Kidney (tissue), 14 donors: Measurements from ENCODE around the gene CFAP58. TPM values are rescaled to one million over a fixed set of nuclear protein-coding genes. Genes with fewer than 3 reads are reported as not detected.

Experiments
- DNase-seq, 5 donors: peaks; one replicate each; pipeline ENCODE4 v3.0.0-alpha.2; 2013 to 2020
- FAIRE-seq: peaks from 2 replicates; lab custom pipeline; 2012; peaks lifted over from hg19 to GRCh38; lab: Jason Lieb, UNC
- H3K27ac ChIP-seq, 2 donors: one replicate each; pipeline ENCODE4 v1.7.0; 2013; ENCODE audit warnings: low read depth in 2 of 2, low read length in 2 of 2, inconsistent platforms in 1 of 2
- H3K27me3 ChIP-seq: one replicate; pipeline ENCODE4 v1.7.1; 2013; ENCODE audit warnings: low read length, inconsistent platforms; ENCODE audit not compliant: control insufficient read depth, insufficient read depth
- H3K36me3 ChIP-seq, 3 donors: one replicate each; pipeline versions ENCODE4 v1.7.0 to v1.7.1; 2013; ENCODE audit warnings: low read length in 3 of 3, control low read depth in 1 of 3, inconsistent platforms in 1 of 3; ENCODE audit not compliant: insufficient read depth in 3 of 3, control insufficient read depth in 2 of 3
- H3K4me1 ChIP-seq, 3 donors: one replicate each; pipeline versions ENCODE4 v1.7.0 to v1.7.1; 2013; ENCODE audit warnings: low read length in 3 of 3, inconsistent platforms in 1 of 3, low read depth in 1 of 3; ENCODE audit not compliant: control insufficient read depth in 2 of 3, insufficient read depth in 2 of 3
- H3K4me3 ChIP-seq, 3 donors: one replicate each; pipeline versions ENCODE4 v1.7.0 to v1.8.1; 2013; ENCODE audit warnings: low read length in 3 of 3, control low read depth in 1 of 3, inconsistent platforms in 1 of 3
- H3K9ac ChIP-seq, 3 donors: one replicate each; pipeline versions ENCODE4 v1.7.0 to v1.7.1; 2013; ENCODE audit warnings: low read length in 3 of 3, control low read depth in 1 of 3, inconsistent platforms in 1 of 3
- H3K9me3 ChIP-seq, 3 donors: one replicate each; pipeline versions ENCODE4 v1.7.0 to v1.7.1; 2013; ENCODE audit warnings: low read length in 3 of 3, control low read depth in 1 of 3, inconsistent platforms in 1 of 3; ENCODE audit not compliant: control insufficient read depth in 2 of 3, insufficient read depth in 1 of 3
- intact Hi-C: fragments of 100-400 bp; cut with DNase I; formaldehyde crosslinking; loops from one replicate; pipeline ENCODE4 v1.11.1; 2022
- polyA plus RNA-seq: library from polyadenylated mRNA; stranded (reverse); fragments of 350-450 nt; fragmentation: Illumina TruSeq; extraction: RNeasy Lipid Tissue Mini Kit (QIAGEN cat#74804); gene quantifications from one replicate; pipeline ENCODE4 v1.2.3, GENCODE V29; 2014; ENCODE audit warnings: low read depth, low replicate concordance; ENCODE audit not compliant: insufficient read depth
- total RNA-seq: library from RNA; stranded (reverse); fragmentation: NEBNext Ultra II Directional; extraction: Animal tissue kit (Norgen Biotek cat#: 25700); gene quantifications from one replicate; pipeline ENCODE4 v1.2.1, GENCODE V29; 2021
- TF ChIP-seq, protein P1 (sequence below): IDR thresholded peaks from 3 replicates; pipeline ENCODE4 v1.5.1; 2012; ENCODE audit warnings: mild to moderate bottlenecking, moderate library complexity, borderline replicate concordance; ENCODE audit not compliant: insufficient read depth; ENCODE audit errors: extremely low read depth
- donor health status: control.
- donor health status: control.
- donor health status: control.
- donor health status: control.
- donor health status: control.
- donor health status: DM: yes; HTN: yes; CAD: no.
- donor health status: Normal renal cell carcinoma (clear cell type).

CFAP58 gene
- total and polyA plus RNA-seq, 2 donors from 2014 or later = 0.19 to 0.35 TPM

DNA sequence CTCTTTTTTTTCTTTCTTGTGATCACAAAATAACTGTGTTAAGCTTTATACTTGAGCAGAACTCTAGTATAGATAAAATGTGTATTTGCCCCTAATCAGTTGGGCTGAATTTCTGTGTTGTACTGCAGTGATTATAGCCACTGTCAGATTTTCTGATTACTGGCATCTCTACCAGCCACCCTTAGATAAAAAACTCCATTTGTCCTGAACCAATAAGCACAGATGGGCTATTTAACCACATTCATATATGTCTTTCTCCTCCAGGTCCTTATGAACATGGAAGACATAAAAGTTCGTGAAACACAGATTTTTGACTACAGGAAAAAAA, 38.3 kb downstream of the CFAP58 start:
- no peak overlapping the region for H3K9ac ChIP-seq
- no peaks in the 10 kb centered on the region for H3K27me3 ChIP-seq
- H3K4me3 ChIP-seq = no peak overlapping the region
- TF ChIP-seq, protein P1, sequence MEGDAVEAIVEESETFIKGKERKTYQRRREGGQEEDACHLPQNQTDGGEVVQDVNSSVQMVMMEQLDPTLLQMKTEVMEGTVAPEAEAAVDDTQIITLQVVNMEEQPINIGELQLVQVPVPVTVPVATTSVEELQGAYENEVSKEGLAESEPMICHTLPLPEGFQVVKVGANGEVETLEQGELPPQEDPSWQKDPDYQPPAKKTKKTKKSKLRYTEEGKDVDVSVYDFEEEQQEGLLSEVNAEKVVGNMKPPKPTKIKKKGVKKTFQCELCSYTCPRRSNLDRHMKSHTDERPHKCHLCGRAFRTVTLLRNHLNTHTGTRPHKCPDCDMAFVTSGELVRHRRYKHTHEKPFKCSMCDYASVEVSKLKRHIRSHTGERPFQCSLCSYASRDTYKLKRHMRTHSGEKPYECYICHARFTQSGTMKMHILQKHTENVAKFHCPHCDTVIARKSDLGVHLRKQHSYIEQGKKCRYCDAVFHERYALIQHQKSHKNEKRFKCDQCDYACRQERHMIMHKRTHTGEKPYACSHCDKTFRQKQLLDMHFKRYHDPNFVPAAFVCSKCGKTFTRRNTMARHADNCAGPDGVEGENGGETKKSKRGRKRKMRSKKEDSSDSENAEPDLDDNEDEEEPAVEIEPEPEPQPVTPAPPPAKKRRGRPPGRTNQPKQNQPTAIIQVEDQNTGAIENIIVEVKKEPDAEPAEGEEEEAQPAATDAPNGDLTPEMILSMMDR = no peak
- H3K4me1 ChIP-seq = no peaks in the 10 kb centered on the region
- H3K36me3 ChIP-seq = no peaks in the 10 kb centered on the region
- FAIRE-seq (no peak), DNase-seq (no peak)
- no peak overlapping the region for H3K27ac ChIP-seq
- intact Hi-C loops = no loop called here
- no peaks in the 10 kb centered on the region for H3K9me3 ChIP-seq

DNA sequence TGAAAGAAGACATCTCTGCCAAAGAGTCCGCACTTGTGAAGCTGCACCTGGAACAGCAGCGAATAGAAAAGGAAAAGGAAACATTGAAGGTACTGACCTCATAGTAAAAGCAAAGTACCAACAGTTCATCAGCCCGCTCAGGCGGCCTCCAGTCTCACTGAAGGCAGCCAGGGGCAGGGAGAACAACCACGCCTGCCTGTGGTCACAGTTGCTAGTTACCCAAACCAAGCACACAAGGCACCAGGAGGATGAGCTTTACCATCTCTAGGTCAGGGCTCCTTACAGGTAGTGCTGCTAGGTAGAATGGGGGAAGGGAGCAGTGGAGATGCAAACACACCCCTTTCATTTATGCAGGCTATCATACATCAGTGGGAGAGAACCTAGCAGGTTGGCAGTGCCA, 39.8 kb downstream of the CFAP58 start:
- Histone ChIP-seq H3K36me3 (no peaks in the 10 kb centered on the region), H3K9ac (no peak overlapping the region), H3K9me3 (no peaks in the 10 kb centered on the region), H3K27ac (no peak overlapping the region), H3K4me3 (no peak overlapping the region), H3K27me3 (no peaks in the 10 kb centered on the region), H3K4me1 (no peaks in the 10 kb centered on the region)
- intact Hi-C loops = no loop called here
- DNase-seq (no peak), FAIRE-seq (no peak)
- TF ChIP-seq, protein P1 = no peak

DNA sequence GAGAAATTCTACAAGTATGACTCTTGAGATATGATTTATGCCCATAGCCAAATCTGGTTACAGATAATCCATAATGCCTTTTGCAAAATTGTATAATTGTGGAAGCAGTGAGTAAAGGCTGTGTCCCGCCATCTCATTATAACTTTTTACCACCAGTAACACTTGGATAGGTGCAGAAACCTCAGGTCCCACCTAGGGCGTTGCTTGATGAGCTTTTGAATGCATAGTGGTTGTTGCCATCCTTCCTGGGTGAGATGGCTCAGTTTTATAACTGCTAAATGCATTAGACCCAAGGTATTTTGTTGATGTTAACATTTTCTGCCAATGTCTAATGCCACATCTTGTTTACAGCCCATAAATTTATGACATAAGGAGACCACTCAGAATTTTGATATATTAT, 42.9 kb downstream of the CFAP58 start:
- H3K9me3 ChIP-seq = no peaks in the 10 kb centered on the region
- intact Hi-C loops = no loop called here
- no peak for FAIRE-seq

DNA sequence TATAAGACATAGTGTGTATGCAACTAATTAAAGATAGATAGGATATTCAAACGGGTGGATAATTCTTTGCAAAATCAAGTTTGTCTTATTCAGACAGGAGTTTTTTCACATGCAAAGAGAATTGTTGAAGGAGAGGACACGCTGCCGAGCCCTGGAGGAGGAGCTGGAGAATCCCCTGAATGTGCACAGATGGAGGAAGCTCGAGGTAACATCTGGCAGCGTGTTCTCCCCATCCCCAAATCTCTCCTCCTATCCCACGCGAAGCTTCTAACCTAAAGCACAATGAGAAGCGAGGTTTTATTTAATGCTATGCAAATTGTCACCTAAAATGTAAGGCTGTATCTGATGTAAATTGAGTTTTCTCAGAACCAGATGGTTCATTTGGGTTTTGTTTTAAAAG, 50.0 kb downstream of the CFAP58 start:
- H3K36me3 ChIP-seq = no peaks in the 10 kb centered on the region
- DNase-seq (no peak), FAIRE-seq (no peak)
- no peaks in the 10 kb centered on the region for H3K4me1 ChIP-seq
- TF ChIP-seq, protein P1 = no peak
- no peak overlapping the region for H3K4me3 ChIP-seq
- no peaks in the 10 kb centered on the region for H3K9me3 ChIP-seq
- no peaks in the 10 kb centered on the region for H3K27me3 ChIP-seq
- intact Hi-C loops = no loop called here
- no peak overlapping the region for H3K9ac ChIP-seq
- H3K27ac ChIP-seq = no peak overlapping the region

More for the DNA sequence above, 42.9 kb downstream of the CFAP58 start:
- Histone ChIP-seq H3K4me1 (no peaks in the 10 kb centered on the region), H3K9ac (no peak overlapping the region), H3K27me3 (no peaks in the 10 kb centered on the region), H3K4me3 (no peak overlapping the region), H3K27ac (no peak overlapping the region), H3K36me3 (no peaks in the 10 kb centered on the region)
- TF ChIP-seq, protein P1 = no peak
- no peak for DNase-seq
